SK-N-SH treated with all-trans-retinoic acid at 6 μM for 48 hours (cell line): ENCODE data around the gene VPS39.

Source experiments
- ATAC-seq: fragments of 200-7000 bp; cut with Tn5 transposase; 3 replicates; pipeline ENCODE4 v1.9.1; 2020; ENCODE audit warnings: mild to moderate bottlenecking, moderate library complexity
- ARNTL ChIP-seq: fragments of 450-650 bp; formaldehyde crosslinking; IDR thresholded peaks from 2 replicates; pipeline ENCODE4 v1.5.0; 2020; ENCODE audit warnings: low read depth, mild to moderate bottlenecking, moderate library complexity, borderline replicate concordance
- CREB5 ChIP-seq: fragments of 250-450 bp; sonication (Bioruptor Pico); IDR thresholded peaks from 2 replicates; pipeline ENCODE4 v1.5.1; 2020; ENCODE audit warnings: low read depth, mild to moderate bottlenecking, moderate library complexity
- CSRNP3 ChIP-seq: fragments of 250-450 bp; sonication (Bioruptor Pico); IDR thresholded peaks from 2 replicates; pipeline ENCODE4 v1.5.1; 2021; ENCODE audit warnings: mild to moderate bottlenecking, moderate library complexity
- ESRRG ChIP-seq: fragments of 250-450 bp; sonication (Bioruptor Pico); IDR thresholded peaks from 2 replicates; pipeline ENCODE4 v1.6.1; 2021; ENCODE audit warnings: mild to moderate bottlenecking
- GLIS3 ChIP-seq: fragments of 250-450 bp; sonication (Bioruptor Pico); IDR thresholded peaks from 2 replicates; pipeline ENCODE4 v1.5.0; 2020; ENCODE audit warnings: mild to moderate bottlenecking, moderate library complexity
- ISL1 ChIP-seq: fragments of 250-450 bp; sonication (Bioruptor Pico); IDR thresholded peaks from 2 replicates; pipeline ENCODE4 v2.1.2; 2022; ENCODE audit warnings: mild to moderate bottlenecking, moderate library complexity
- OSR1 ChIP-seq: fragments of 250-450 bp; sonication (Bioruptor Pico); IDR thresholded peaks from 2 replicates; pipeline ENCODE4 v1.8.0; 2022; ENCODE audit warnings: moderate library complexity, mild to moderate bottlenecking, inconsistent platforms
- POU6F1 ChIP-seq: fragments of 250-450 bp; sonication (Bioruptor Pico); IDR thresholded peaks from 2 replicates; pipeline ENCODE4 v1.8.0; 2021; ENCODE audit warnings: low read depth, mild to moderate bottlenecking, moderate library complexity, borderline replicate concordance
- PPARA ChIP-seq: fragments of 250-450 bp; sonication (Bioruptor Pico); IDR thresholded peaks from 2 replicates; pipeline ENCODE4 v1.5.0; 2020; ENCODE audit warnings: mild to moderate bottlenecking, borderline replicate concordance
- RARB ChIP-seq: fragments of 250-450 bp; sonication (Bioruptor Pico); IDR thresholded peaks from 2 replicates; pipeline ENCODE4 v1.8.0; 2021; ENCODE audit warnings: mild to moderate bottlenecking, moderate library complexity
- SNAI2 ChIP-seq: fragments of 250-450 bp; sonication (Bioruptor Pico); IDR thresholded peaks from 2 replicates; pipeline ENCODE4 v1.5.0; 2020; ENCODE audit warnings: mild to moderate bottlenecking, moderate library complexity
- TCF4 ChIP-seq: fragments of 250-450 bp; sonication (Bioruptor Pico); IDR thresholded peaks from 2 replicates; pipeline ENCODE4 v1.8.0; 2021; ENCODE audit warnings: mild to moderate bottlenecking, moderate library complexity, borderline replicate concordance
- TOX ChIP-seq: fragments of 250-450 bp; sonication (Bioruptor Pico); IDR thresholded peaks from 2 replicates; pipeline ENCODE4 v1.8.0; 2021; ENCODE audit warnings: mild to moderate bottlenecking, moderate library complexity, borderline replicate concordance
- ZC3H10 ChIP-seq: fragments of 250-450 bp; sonication (Bioruptor Pico); IDR thresholded peaks from 2 replicates; pipeline ENCODE4 v1.5.1; 2021; ENCODE audit warnings: mild to moderate bottlenecking, moderate library complexity
- ZFP3 ChIP-seq: fragments of 250-450 bp; sonication (Bioruptor Pico); IDR thresholded peaks from 2 replicates; pipeline ENCODE4 v1.5.0; 2020; ENCODE audit warnings: mild to moderate bottlenecking, moderate library complexity
- ZFP30 ChIP-seq: fragments of 450-650 bp; formaldehyde crosslinking; IDR thresholded peaks from 2 replicates; pipeline ENCODE4 v1.5.0; 2022; ENCODE audit warnings: mild to moderate bottlenecking, moderate library complexity
- ZNF565 ChIP-seq: fragments of 450-650 bp; formaldehyde crosslinking; conservative IDR thresholded peaks from 2 replicates; pipeline ENCODE4 v1.5.0; 2020; ENCODE audit warnings: low read depth, mild to moderate bottlenecking, moderate library complexity
- ZNF70 ChIP-seq: fragments of 450-650 bp; formaldehyde crosslinking; IDR thresholded peaks from 2 replicates; pipeline ENCODE4 v1.5.0; 2020; ENCODE audit warnings: mild to moderate bottlenecking, moderate library complexity
- TF ChIP-seq, protein P1 (sequence below): fragments of 250-450 bp; sonication (Bioruptor Pico); IDR thresholded peaks from 2 replicates; pipeline ENCODE4 v1.8.0; 2020; ENCODE audit warnings: mild to moderate bottlenecking, moderate library complexity, borderline replicate concordance
- TF ChIP-seq, protein P2 (sequence below): fragments of 250-450 bp; sonication (Bioruptor Pico); IDR thresholded peaks from 2 replicates; pipeline ENCODE4 v1.5.0; 2020; ENCODE audit warnings: mild to moderate bottlenecking, moderate library complexity

The VPS39 gene

DNA sequence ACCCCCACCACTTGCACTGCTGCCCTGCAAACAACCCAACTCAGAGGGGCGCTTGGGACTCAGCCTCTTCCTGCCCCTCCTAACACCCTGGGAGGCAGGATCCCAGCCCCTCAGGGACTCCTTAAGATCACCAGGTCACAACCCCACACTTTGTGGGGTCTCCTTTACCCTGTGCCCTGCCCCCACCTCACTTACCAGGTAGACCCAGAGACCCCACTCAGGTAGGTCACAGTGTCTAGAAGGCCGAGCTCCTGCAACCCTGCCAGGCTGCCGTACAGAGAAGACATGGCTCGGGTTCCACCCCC lies 60.7 kb downstream of the VPS39 start:
- TF ChIP-seq POU6F1 (CRISPR knock-in tag) (no peak), ARNTL (CRISPR knock-in tag) (no peak), RARB (no peak), ISL1 (CRISPR knock-in tag) (no peak), ZFP3 (CRISPR knock-in tag) (no peak), ZNF70 (no peak), TCF4 (CRISPR knock-in tag) (no peak), ESRRG (no peak), CSRNP3 (CRISPR knock-in tag) (no peak), TOX (CRISPR knock-in tag) (no peak), GLIS3 (CRISPR knock-in tag) (no peak), ZC3H10 (CRISPR knock-in tag) (no peak), ZNF565 (CRISPR knock-in tag) (no peak), ZFP30 (CRISPR knock-in tag) (no peak), SNAI2 (CRISPR knock-in tag) (no peak), OSR1 (no peak), CREB5 (no peak)
- TF ChIP-seq, protein P1, sequence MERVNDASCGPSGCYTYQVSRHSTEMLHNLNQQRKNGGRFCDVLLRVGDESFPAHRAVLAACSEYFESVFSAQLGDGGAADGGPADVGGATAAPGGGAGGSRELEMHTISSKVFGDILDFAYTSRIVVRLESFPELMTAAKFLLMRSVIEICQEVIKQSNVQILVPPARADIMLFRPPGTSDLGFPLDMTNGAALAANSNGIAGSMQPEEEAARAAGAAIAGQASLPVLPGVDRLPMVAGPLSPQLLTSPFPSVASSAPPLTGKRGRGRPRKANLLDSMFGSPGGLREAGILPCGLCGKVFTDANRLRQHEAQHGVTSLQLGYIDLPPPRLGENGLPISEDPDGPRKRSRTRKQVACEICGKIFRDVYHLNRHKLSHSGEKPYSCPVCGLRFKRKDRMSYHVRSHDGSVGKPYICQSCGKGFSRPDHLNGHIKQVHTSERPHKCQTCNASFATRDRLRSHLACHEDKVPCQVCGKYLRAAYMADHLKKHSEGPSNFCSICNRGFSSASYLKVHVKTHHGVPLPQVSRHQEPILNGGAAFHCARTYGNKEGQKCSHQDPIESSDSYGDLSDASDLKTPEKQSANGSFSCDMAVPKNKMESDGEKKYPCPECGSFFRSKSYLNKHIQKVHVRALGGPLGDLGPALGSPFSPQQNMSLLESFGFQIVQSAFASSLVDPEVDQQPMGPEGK (CRISPR knock-in tag) = no peak
- TF ChIP-seq, protein P2, sequence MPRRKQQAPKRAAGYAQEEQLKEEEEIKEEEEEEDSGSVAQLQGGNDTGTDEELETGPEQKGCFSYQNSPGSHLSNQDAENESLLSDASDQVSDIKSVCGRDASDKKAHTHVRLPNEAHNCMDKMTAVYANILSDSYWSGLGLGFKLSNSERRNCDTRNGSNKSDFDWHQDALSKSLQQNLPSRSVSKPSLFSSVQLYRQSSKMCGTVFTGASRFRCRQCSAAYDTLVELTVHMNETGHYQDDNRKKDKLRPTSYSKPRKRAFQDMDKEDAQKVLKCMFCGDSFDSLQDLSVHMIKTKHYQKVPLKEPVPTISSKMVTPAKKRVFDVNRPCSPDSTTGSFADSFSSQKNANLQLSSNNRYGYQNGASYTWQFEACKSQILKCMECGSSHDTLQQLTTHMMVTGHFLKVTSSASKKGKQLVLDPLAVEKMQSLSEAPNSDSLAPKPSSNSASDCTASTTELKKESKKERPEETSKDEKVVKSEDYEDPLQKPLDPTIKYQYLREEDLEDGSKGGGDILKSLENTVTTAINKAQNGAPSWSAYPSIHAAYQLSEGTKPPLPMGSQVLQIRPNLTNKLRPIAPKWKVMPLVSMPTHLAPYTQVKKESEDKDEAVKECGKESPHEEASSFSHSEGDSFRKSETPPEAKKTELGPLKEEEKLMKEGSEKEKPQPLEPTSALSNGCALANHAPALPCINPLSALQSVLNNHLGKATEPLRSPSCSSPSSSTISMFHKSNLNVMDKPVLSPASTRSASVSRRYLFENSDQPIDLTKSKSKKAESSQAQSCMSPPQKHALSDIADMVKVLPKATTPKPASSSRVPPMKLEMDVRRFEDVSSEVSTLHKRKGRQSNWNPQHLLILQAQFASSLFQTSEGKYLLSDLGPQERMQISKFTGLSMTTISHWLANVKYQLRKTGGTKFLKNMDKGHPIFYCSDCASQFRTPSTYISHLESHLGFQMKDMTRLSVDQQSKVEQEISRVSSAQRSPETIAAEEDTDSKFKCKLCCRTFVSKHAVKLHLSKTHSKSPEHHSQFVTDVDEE (CRISPR knock-in tag) = no peak
- TF ChIP-seq, all 23 proteins: peak for 0
- ATAC-seq = no peak

DNA sequence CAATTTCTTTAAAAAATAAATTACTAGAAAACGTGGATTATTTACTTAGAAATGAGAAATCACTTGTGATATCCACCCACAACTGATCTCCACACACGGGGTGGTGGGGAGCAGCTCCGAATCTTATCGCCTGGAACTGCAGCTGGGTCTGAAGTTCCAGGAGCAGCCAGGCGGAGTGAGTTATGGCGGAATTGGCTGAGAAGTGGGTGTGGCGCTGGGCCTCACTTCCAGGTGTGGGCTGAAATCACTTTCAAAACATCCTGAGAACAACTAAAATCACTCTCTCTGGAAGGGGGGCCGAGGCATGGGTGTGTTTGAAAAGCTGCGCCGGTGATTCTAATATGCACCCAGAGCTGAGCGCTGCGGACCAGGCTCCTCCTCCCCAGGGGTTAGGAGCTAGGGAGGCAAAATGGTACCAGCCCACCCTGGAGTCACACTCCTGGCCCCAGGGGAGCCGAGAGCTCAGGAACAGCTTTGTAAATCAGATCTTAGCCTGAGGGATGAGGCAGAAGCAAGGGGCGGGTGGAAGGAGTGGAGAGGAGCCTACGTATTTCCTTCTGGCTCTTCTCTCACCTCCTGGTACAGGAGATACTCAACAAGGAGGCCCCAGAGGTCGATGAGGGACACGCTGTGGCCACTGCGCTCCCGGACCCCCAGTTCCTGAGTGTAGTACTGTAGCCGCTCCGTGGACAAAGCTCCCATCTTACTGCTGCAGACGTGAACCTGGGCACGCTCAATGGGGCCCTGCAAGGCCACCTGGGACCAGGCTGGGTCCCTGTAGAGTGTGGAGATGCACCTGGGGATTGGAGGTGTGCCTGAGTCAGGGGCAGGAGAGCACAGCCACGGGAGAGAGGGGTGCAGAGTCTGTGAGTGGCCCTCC lies 61.3 kb downstream of the VPS39 start:
- ATAC-seq = no peak
- no peak for TF ChIP-seq ESRRG
- TF ChIP-seq ARNTL (CRISPR knock-in tag) = no peak
- TF ChIP-seq PPARA (CRISPR knock-in tag) = no peak
- no peak for TF ChIP-seq ZC3H10 (CRISPR knock-in tag)
- TF ChIP-seq SNAI2 (CRISPR knock-in tag) = no peak
- no peak for TF ChIP-seq TOX (CRISPR knock-in tag)
- TF ChIP-seq TCF4 (CRISPR knock-in tag) = no peak
- no peak for TF ChIP-seq GLIS3 (CRISPR knock-in tag)
- no peak for TF ChIP-seq ZNF565 (CRISPR knock-in tag)
